Endothelial cell of umbilical vein (primary cell): ENCODE data around the gene UQCRH. TPM values are rescaled to one million over a fixed set of nuclear protein-coding genes. Genes with fewer than 3 reads are reported as not detected.

Experiments used
- BruUV-seq: library from RNA; stranded (reverse); fragments of 400-500 nt; replicated peaks from 2 replicates; lab custom pipeline; 2021; lab: Mats Ljungman, UMichigan
- CTCF ChIA-PET: fragments of 300-600, 350-600 bp; sonication (Branson Sonifier 250); formaldehyde crosslinking; loops from one replicate; lab custom pipeline; 2021; ENCODE audit warnings: antibody characterized with exemption, inconsistent platforms; lab: Charles Lee
- POLR2A ChIA-PET: fragments of 300-600, 350-600 bp; sonication (Branson Sonifier 250); formaldehyde crosslinking; loops from one replicate; lab custom pipeline; 2021; ENCODE audit warnings: antibody characterized with exemption, inconsistent platforms; lab: Charles Lee
- DNase-seq: peaks from one replicate; pipeline ENCODE4 v3.0.0-alpha.2; 2011; ENCODE audit warnings: low read depth, low spot score
- FAIRE-seq: peaks from 2 replicates; lab custom pipeline; 2011; peaks lifted over from hg19 to GRCh38; lab: Jason Lieb, UNC
- H2AFZ ChIP-seq: 2 replicates; pipeline ENCODE4 v1.6.0; 2012; ENCODE audit warnings: low read depth, low read length, control low read depth, inconsistent platforms
- H3K27ac ChIP-seq: 2 replicates; pipeline ENCODE4 v1.5.1; 2011; ENCODE audit warnings: low read depth, mild to moderate bottlenecking, control low read depth, low read length, moderate library complexity; ENCODE audit not compliant: insufficient read depth
- H3K27me3 ChIP-seq, 2 experiments: 2 replicates each; pipeline versions ENCODE4 v1.6.0 to v1.6.1; 2011; ENCODE audit warnings: low read length in 2 of 2, mixed read lengths in 1 of 2; ENCODE audit not compliant: control insufficient read depth in 2 of 2, insufficient read depth in 2 of 2
- H3K36me3 ChIP-seq, 2 experiments: 2 replicates in 1 of 2; 3 replicates in 1 of 2; pipeline ENCODE4 v1.5.1; 2011; ENCODE audit warnings: low read length in 2 of 2, mild to moderate bottlenecking in 1 of 2, moderate library complexity in 1 of 2; ENCODE audit not compliant: control insufficient read depth in 2 of 2, insufficient read depth in 2 of 2; ENCODE audit errors: extremely low read depth in 1 of 2
- H3K4me1 ChIP-seq: 3 replicates; pipeline ENCODE4 v1.5.1; 2011; ENCODE audit warnings: mild to moderate bottlenecking, low read length; ENCODE audit not compliant: control insufficient read depth, insufficient read depth; ENCODE audit errors: extremely low read depth
- H3K4me2 ChIP-seq: 2 replicates; pipeline ENCODE4 v1.6.1; 2011; ENCODE audit warnings: low read length, control low read depth, mixed read lengths; ENCODE audit not compliant: insufficient read depth
- H3K4me3 ChIP-seq, 3 experiments: fragments of 200-600 bp in 1 of 3; sonication (generic), shearing (Covaris generic) in 1 of 3; replicated peaks in 1 of 3; 2 replicates each; pipeline ENCODE4 v1.5.1; 2011 to 2016; ENCODE audit warnings: control low read depth in 3 of 3, low read length in 3 of 3, mild to moderate bottlenecking in 2 of 3, inconsistent platforms in 1 of 3, low read depth in 1 of 3, moderate library complexity in 1 of 3; ENCODE audit not compliant: insufficient read depth in 1 of 3
- H3K79me2 ChIP-seq: 2 replicates; pipeline ENCODE4 v1.6.0; 2012; ENCODE audit warnings: low read length, inconsistent platforms; ENCODE audit not compliant: control insufficient read depth, insufficient read depth
- H3K9ac ChIP-seq: replicated peaks from 2 replicates; pipeline ENCODE3; 2011; ENCODE audit warnings: low read length, control low read depth; ENCODE audit not compliant: insufficient read depth; ENCODE audit errors: extremely low read depth
- H3K9me1 ChIP-seq: replicated peaks from 3 replicates; pipeline ENCODE4 v1.6.0; 2011; ENCODE audit warnings: mild to moderate bottlenecking, low read length; ENCODE audit not compliant: control insufficient read depth, insufficient read depth; ENCODE audit errors: extremely low read depth
- H3K9me3 ChIP-seq: replicated peaks from 2 replicates; pipeline ENCODE4 v1.5.1; 2012; ENCODE audit warnings: low read length, inconsistent platforms; ENCODE audit not compliant: control insufficient read depth, insufficient read depth
- H4K20me1 ChIP-seq: replicated peaks from 2 replicates; pipeline ENCODE3; 2011; ENCODE audit warnings: mild to moderate bottlenecking, low read length; ENCODE audit not compliant: control insufficient read depth, insufficient read depth; ENCODE audit errors: extremely low read depth
- EZH2 ChIP-seq: IDR thresholded peaks from 2 replicates; pipeline ENCODE4 v1.6.1; 2012; ENCODE audit warnings: borderline replicate concordance, low read depth, mild to moderate bottlenecking, moderate library complexity, low read length, inconsistent platforms; ENCODE audit not compliant: severe bottlenecking
- FOS ChIP-seq: IDR thresholded peaks from 2 replicates; pipeline ENCODE4 v1.6.1; 2011; ENCODE audit warnings: mild to moderate bottlenecking, low read length, moderate library complexity, borderline replicate concordance; ENCODE audit not compliant: insufficient read depth
- GATA2 ChIP-seq: IDR thresholded peaks from 2 replicates; pipeline ENCODE4 v1.7.0; 2011; ENCODE audit warnings: low read depth, mild to moderate bottlenecking, moderate library complexity, mixed read lengths, low read length; ENCODE audit not compliant: insufficient read length, insufficient read depth
- JUN ChIP-seq: IDR thresholded peaks from 2 replicates; pipeline ENCODE4 v1.6.1; 2011; ENCODE audit warnings: borderline replicate concordance, low read depth; ENCODE audit not compliant: insufficient read length, insufficient read depth
- MYC ChIP-seq: IDR thresholded peaks from one replicate; pipeline ENCODE4 v1.6.1; 2011; ENCODE audit warnings: mild to moderate bottlenecking, low read depth, low read length
- POLR2A ChIP-seq: IDR thresholded peaks from 2 replicates; pipeline ENCODE4 v1.6.1; 2012; ENCODE audit warnings: low read depth, mild to moderate bottlenecking, control low read depth, low read length
- POLR2AphosphoS5 ChIP-seq: IDR thresholded peaks from 2 replicates; pipeline ENCODE4 v1.6.1; 2012; ENCODE audit warnings: low read depth, mild to moderate bottlenecking, control low read depth, low read length, moderate library complexity; ENCODE audit not compliant: insufficient read depth
- dilution Hi-C: fragments of 300-500 bp; cut with MboI; formaldehyde crosslinking; loops from one replicate; pipeline ENCODE4 v1.15.0; 2019; ENCODE audit warnings: low sequenced_read_pairs; ENCODE audit not compliant: extremely low pct_ligation_motif_present
- intact Hi-C: fragments of 100-400 bp; cut with micrococcal nuclease; formaldehyde crosslinking; loops from one replicate; pipeline ENCODE4 v1.10.0; 2022
- polyA plus RNA-seq, 4 experiments: library from polyadenylated mRNA; depleted of rRNA in 3 of 4; stranded (reverse) in 3 of 4; unstranded in 1 of 4; fragments of >200 nt; gene quantifications; 2 replicates each; pipeline versions ENCODE4 v1.2.1 to v1.2.3, GENCODE V29; 2011 to 2012; ENCODE audit warnings: missing spikeins in 1 of 4
- total RNA-seq: library from RNA; stranded (reverse); gene quantifications from 2 replicates; pipeline ENCODE4 v1.2.3, GENCODE V29; 2021
- TF ChIP-seq, protein P1 (sequence below): IDR thresholded peaks from 2 replicates; pipeline ENCODE4 v1.6.1; 2011; ENCODE audit not compliant: insufficient read depth, insufficient read length
- TF ChIP-seq, protein P2 (sequence below), 2 donors: IDR thresholded peaks; 1 replicate in 1 of 2; 2 replicates in 1 of 2; pipeline ENCODE4 v1.5.1; 2011; ENCODE audit warnings: low read length in 2 of 2, mild to moderate bottlenecking in 2 of 2, moderate library complexity in 2 of 2, control low read depth in 1 of 2, inconsistent platforms in 1 of 2, low read depth in 1 of 2; ENCODE audit not compliant: insufficient read depth in 1 of 2; ENCODE audit errors: extremely low read depth in 1 of 2

The UQCRH gene
- total and polyA plus RNA-seq, 2 donors (not counting 3 experiments of a cell fraction or from before 2014, with no cell fraction given): 253 to 527 TPM

GRCh38 chr1:46343351-46343695 lies 39.8 kb downstream of the UQCRH start:
- no peak for TF ChIP-seq FOS
- TF ChIP-seq, protein P1, sequence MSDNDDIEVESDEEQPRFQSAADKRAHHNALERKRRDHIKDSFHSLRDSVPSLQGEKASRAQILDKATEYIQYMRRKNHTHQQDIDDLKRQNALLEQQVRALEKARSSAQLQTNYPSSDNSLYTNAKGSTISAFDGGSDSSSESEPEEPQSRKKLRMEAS: no peak
- no peak for TF ChIP-seq GATA2
- no peak for TF ChIP-seq MYC
- TF ChIP-seq, protein P2, sequence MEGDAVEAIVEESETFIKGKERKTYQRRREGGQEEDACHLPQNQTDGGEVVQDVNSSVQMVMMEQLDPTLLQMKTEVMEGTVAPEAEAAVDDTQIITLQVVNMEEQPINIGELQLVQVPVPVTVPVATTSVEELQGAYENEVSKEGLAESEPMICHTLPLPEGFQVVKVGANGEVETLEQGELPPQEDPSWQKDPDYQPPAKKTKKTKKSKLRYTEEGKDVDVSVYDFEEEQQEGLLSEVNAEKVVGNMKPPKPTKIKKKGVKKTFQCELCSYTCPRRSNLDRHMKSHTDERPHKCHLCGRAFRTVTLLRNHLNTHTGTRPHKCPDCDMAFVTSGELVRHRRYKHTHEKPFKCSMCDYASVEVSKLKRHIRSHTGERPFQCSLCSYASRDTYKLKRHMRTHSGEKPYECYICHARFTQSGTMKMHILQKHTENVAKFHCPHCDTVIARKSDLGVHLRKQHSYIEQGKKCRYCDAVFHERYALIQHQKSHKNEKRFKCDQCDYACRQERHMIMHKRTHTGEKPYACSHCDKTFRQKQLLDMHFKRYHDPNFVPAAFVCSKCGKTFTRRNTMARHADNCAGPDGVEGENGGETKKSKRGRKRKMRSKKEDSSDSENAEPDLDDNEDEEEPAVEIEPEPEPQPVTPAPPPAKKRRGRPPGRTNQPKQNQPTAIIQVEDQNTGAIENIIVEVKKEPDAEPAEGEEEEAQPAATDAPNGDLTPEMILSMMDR (IDR thresholded peaks at IDR 0.05; ENCODE audit: extremely low read depth in 1 of 2, insufficient read depth in 1 of 2, low read depth in 1 of 2, low read length in 2 of 2): no peak
- no peak for TF ChIP-seq POLR2A
- TF ChIP-seq POLR2AphosphoS5: no peak
- no peak for TF ChIP-seq JUN
- TF ChIP-seq EZH2: no peak
- no peak for FAIRE-seq

More at GRCh38 chr1:46343351-46343695, 39.8 kb downstream of the UQCRH start:
- BruUV-seq: no TSS peak
- no peaks in the 10 kb centered on the region for H3K9me3 ChIP-seq
- no peaks in the 10 kb centered on the region for H4K20me1 ChIP-seq
- H2AFZ ChIP-seq: no peak overlapping the region
- intact Hi-C loops (loop anchor here (5.0 kb wide), 1 partner anchor 161 kb away; no protein-coding TSS in a partner anchor), dilution Hi-C loops (no loop called here)
- H3K9me1 ChIP-seq: no peaks in the 10 kb centered on the region
- DNase-seq: no peak
- ChIA-PET POLR2A (no interaction called here), CTCF (interaction anchor here (0.9 kb wide), 1 partner anchor 10 kb away, joined by 3 read pairs; no protein-coding TSS in a partner anchor)
- H3K4me3 ChIP-seq: no peak overlapping the region
- H3K4me1 ChIP-seq: peaks cover 10% of the 10 kb centered on the region
- H3K36me3 ChIP-seq: peaks cover 3 to 15% of the 10 kb centered on the region in 2 experiments
- H3K9ac ChIP-seq: no peak overlapping the region
- H3K27me3 ChIP-seq: no peaks in the 10 kb centered on the region
- H3K27ac ChIP-seq: no peak overlapping the region
- H3K79me2 ChIP-seq: peaks cover 24% of the 10 kb centered on the region
- no peak overlapping the region for H3K4me2 ChIP-seq
